HCT116 (cell line): ENCODE measurements around the gene PCDHAC2. TPM values are rescaled to one million over a fixed set of nuclear protein-coding genes. Genes with fewer than 3 reads are reported as not detected.

Source experiments
- ATAC-seq: fragments of 200-7000 bp; cut with Tn5 transposase; 2 replicates; pipeline ENCODE4 v1.9.1; 2020; ENCODE audit warnings: mild to moderate bottlenecking, moderate library complexity
- BruUV-seq: library from RNA; stranded (reverse); fragments of 400-500 nt; replicated peaks from 2 replicates; lab custom pipeline; 2021; lab: Mats Ljungman, UMichigan
- CTCF ChIA-PET: fragments of 300-600 bp; sonication (Branson Sonifier 250); formaldehyde crosslinking; loops from one replicate; lab custom pipeline; 2021; ENCODE audit warnings: antibody characterized with exemption; lab: Charles Lee
- POLR2A ChIA-PET: fragments of 300-600, 350-600 bp; sonication (Branson Sonifier 250); formaldehyde crosslinking; loops from one replicate; lab custom pipeline; 2021; ENCODE audit warnings: antibody characterized with exemption; lab: Charles Lee
- RAD21 ChIA-PET, 2 experiments: fragments of 300-600 bp; sonication (Branson Sonifier 250); formaldehyde crosslinking; loops; one replicate each; lab custom pipeline; 2023; ENCODE audit warnings: low total read pairs in 2 of 2; ENCODE audit not compliant: uncharacterized antibody in 2 of 2, unreplicated experiment in 2 of 2, low non-redundant PET in 1 of 2; lab: Charles Lee
- DNase-seq: peaks from one replicate; pipeline ENCODE4 v3.0.0-alpha.2; 2010; ENCODE audit warnings: low read depth, low spot score
- H2AFZ ChIP-seq: fragments of 200-600 bp; shearing (Covaris generic), sonication (generic); 2 replicates; pipeline ENCODE4 v1.6.1; 2017; ENCODE audit warnings: low read depth, mixed run types, mixed read lengths, antibody characterized with exemption, low read length; ENCODE audit not compliant: poor library complexity, severe bottlenecking
- H3K27ac ChIP-seq: 2 replicates; pipeline ENCODE4 v1.5.1; 2012; ENCODE audit warnings: low read depth, low read length
- H3K27me3 ChIP-seq: fragments of 200-600 bp; sonication (generic); 2 replicates; pipeline ENCODE4 v1.6.1; 2016; ENCODE audit warnings: mixed run types, low read length, mixed read lengths; ENCODE audit not compliant: insufficient read depth
- H3K36me3 ChIP-seq, 2 experiments: fragments of 200-500 bp in 1 of 2; fragments of 200-600 bp in 1 of 2; sonication (Bioruptor generic) in 1 of 2; sonication (generic) in 1 of 2; 2 replicates each; pipeline versions ENCODE4 v1.5.1 to v1.6.1; 2014 to 2016; ENCODE audit warnings: low read length in 2 of 2, inconsistent platforms in 1 of 2, mixed read lengths in 1 of 2, mixed run types in 1 of 2; ENCODE audit not compliant: insufficient read depth in 2 of 2, control insufficient read depth in 1 of 2
- H3K4me1 ChIP-seq, 2 experiments: fragments of 200-600 bp in 1 of 2; sonication (generic) in 1 of 2; 2 replicates each; pipeline versions ENCODE4 v1.5.1 to v1.6.1; 2012 to 2017; ENCODE audit warnings: low read length in 2 of 2, inconsistent platforms in 1 of 2, mild to moderate bottlenecking in 1 of 2, mixed read lengths in 1 of 2, mixed run types in 1 of 2, moderate library complexity in 1 of 2; ENCODE audit not compliant: insufficient read depth in 2 of 2, control insufficient read depth in 1 of 2
- H3K4me2 ChIP-seq: fragments of 200-600 bp; sonication (generic); 2 replicates; pipeline ENCODE4 v1.6.1; 2017; ENCODE audit warnings: mixed run types, low read length, mixed read lengths
- H3K4me3 ChIP-seq, 2 experiments: fragments of 200-600 bp in 1 of 2; sonication (generic) in 1 of 2; replicated peaks in 1 of 2; 2 replicates each; pipeline ENCODE4 v1.5.1; 2011 to 2016; ENCODE audit warnings: low read length in 2 of 2, control low read depth in 1 of 2, low read depth in 1 of 2, mild to moderate bottlenecking in 1 of 2, mixed read lengths in 1 of 2, mixed run types in 1 of 2
- H3K79me2 ChIP-seq: fragments of 200-600 bp; sonication (generic); 2 replicates; pipeline ENCODE4 v1.6.1; 2017; ENCODE audit warnings: mild to moderate bottlenecking, mixed run types, low read length, moderate library complexity, mixed read lengths; ENCODE audit not compliant: insufficient read depth
- H3K9ac ChIP-seq: fragments of 200-600 bp; sonication (generic); 2 replicates; pipeline ENCODE4 v1.6.1; 2016; ENCODE audit warnings: low read length, mixed read lengths
- H3K9me2 ChIP-seq: fragments of 200-600 bp; sonication (generic), shearing (Covaris generic); 2 replicates; pipeline ENCODE4 v1.6.1; 2017; ENCODE audit warnings: mixed run types, mild to moderate bottlenecking, moderate library complexity; ENCODE audit not compliant: insufficient read depth
- H3K9me3 ChIP-seq, 2 experiments: fragments of 200-500 bp in 1 of 2; fragments of 200-600 bp in 1 of 2; sonication (Bioruptor generic) in 1 of 2; sonication (generic) in 1 of 2; 2 replicates each; pipeline ENCODE4 v1.6.1; 2014 to 2017; ENCODE audit warnings: low read length in 2 of 2, mixed read lengths in 2 of 2, inconsistent platforms in 1 of 2, low read depth in 1 of 2, mild to moderate bottlenecking in 1 of 2, mixed run types in 1 of 2, moderate library complexity in 1 of 2; ENCODE audit not compliant: control insufficient read depth in 1 of 2, insufficient read depth in 1 of 2
- H4K20me1 ChIP-seq: fragments of 200-600 bp; sonication (generic), shearing (Covaris generic); 2 replicates; pipeline ENCODE4 v1.6.1; 2017; ENCODE audit warnings: mixed run types, mild to moderate bottlenecking, moderate library complexity; ENCODE audit not compliant: insufficient read depth
- ATF3 ChIP-seq: IDR thresholded peaks from 2 replicates; pipeline ENCODE4 v1.6.1; 2012
- CBX3 ChIP-seq: IDR thresholded peaks from 2 replicates; pipeline ENCODE4 v1.6.1; 2012; ENCODE audit warnings: low read depth
- EGR1 ChIP-seq: IDR thresholded peaks from 2 replicates; pipeline ENCODE4 v1.6.1; 2012; ENCODE audit warnings: low read depth
- EZH2phosphoT487 ChIP-seq: fragments of 200-600 bp; IDR thresholded peaks from 2 replicates; pipeline ENCODE4 v1.6.1; 2018; ENCODE audit warnings: antibody characterized with exemption, borderline replicate concordance
- FOSL1 ChIP-seq: IDR thresholded peaks from 2 replicates; pipeline ENCODE4 v1.6.1; 2012; ENCODE audit warnings: low read depth
- JUND ChIP-seq: IDR thresholded peaks from 2 replicates; pipeline ENCODE4 v1.6.1; 2012
- MAX ChIP-seq: IDR thresholded peaks from 2 replicates; pipeline ENCODE4 v1.6.1; 2012
- POLR2AphosphoS5 ChIP-seq: IDR thresholded peaks from 2 replicates; pipeline ENCODE4 v1.6.1; 2011; ENCODE audit warnings: mild to moderate bottlenecking, low read depth, low read length, moderate library complexity
- SIN3A ChIP-seq: IDR thresholded peaks from 2 replicates; pipeline ENCODE4 v1.6.1; 2012; ENCODE audit warnings: low read depth
- TCF7L2 ChIP-seq: IDR thresholded peaks from 2 replicates; pipeline ENCODE4 v1.7.0; 2011; ENCODE audit warnings: borderline replicate concordance, inconsistent platforms; ENCODE audit not compliant: insufficient read depth, insufficient read length; ENCODE audit errors: extremely low read depth
- YY1 ChIP-seq: IDR thresholded peaks from 2 replicates; pipeline ENCODE4 v1.6.1; 2011; ENCODE audit warnings: low read length, low read depth, moderate library complexity, mild to moderate bottlenecking; ENCODE audit not compliant: insufficient replicate concordance; ENCODE audit errors: extremely low read depth
- ZNF274 ChIP-seq: fragments of 200-500 bp; sonication (Bioruptor generic); IDR thresholded peaks from 2 replicates; pipeline ENCODE4 v1.6.1; 2014; ENCODE audit warnings: mild to moderate bottlenecking, low read depth, low read length, inconsistent platforms
- intact Hi-C: fragments of 100-400 bp; cut with micrococcal nuclease; formaldehyde crosslinking; loops from 2 replicates; pipeline ENCODE4 v1.10.0; 2022
- total RNA-seq: library from RNA; stranded (reverse); gene quantifications from one replicate; pipeline ENCODE4 v1.2.1, GENCODE V29; 2021; ENCODE audit not compliant: unreplicated experiment
- TF ChIP-seq, protein P1 (sequence below): IDR thresholded peaks from 2 replicates; pipeline ENCODE4 v1.6.1; 2011; ENCODE audit warnings: mild to moderate bottlenecking, low read length, moderate library complexity; ENCODE audit not compliant: insufficient replicate concordance; ENCODE audit errors: extremely low read depth

Gene PCDHAC2
- total RNA-seq, 1 experiment from 2014 or later: 3.2 TPM

DNA sequence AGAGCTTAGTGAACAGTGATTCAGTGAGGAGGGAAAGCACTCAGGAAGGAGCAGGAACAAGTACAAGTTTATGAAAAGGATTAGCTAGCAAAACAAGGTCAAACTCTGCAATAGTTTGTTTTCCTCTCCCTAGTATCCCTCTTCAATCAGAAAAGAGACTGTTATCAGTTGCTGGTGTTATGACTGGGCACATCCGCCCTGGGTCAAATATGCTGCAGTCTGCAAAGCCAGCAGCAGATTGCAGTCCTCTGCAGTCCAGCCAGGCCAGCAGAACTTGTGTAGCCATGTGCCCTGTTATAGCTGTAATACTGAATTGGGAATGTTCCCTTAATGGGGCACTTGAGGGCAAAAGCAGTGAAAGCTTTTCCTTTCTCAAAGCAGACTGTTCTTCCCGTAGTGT lies 12.0 kb downstream of the PCDHAC2 start:
- intact Hi-C loops: no loop called here

More for the DNA sequence above, 12.0 kb downstream of the PCDHAC2 start:
- H3K9me3 ChIP-seq: no peaks in the 10 kb centered on the region
- H3K4me3 ChIP-seq: no peak overlapping the region
- no peaks in the 10 kb centered on the region for H3K79me2 ChIP-seq
- RAD21 ChIA-PET: no interaction called here
- no peak overlapping the region for H3K9ac ChIP-seq
- POLR2A ChIA-PET: no interaction called here
- BruUV-seq: no TSS peak
- H3K4me1 ChIP-seq: no peaks in the 10 kb centered on the region
- H3K36me3 ChIP-seq: no peaks in the 10 kb centered on the region
- TF ChIP-seq CBX3 (no peak), MAX (no peak), ATF3 (no peak), EGR1 (no peak), JUND (no peak), YY1 (no peak), FOSL1 (no peak), ZNF274 (no peak), EZH2phosphoT487 (no peak), SIN3A (no peak), POLR2AphosphoS5 (no peak), TCF7L2 (no peak)
- TF ChIP-seq, protein P1, sequence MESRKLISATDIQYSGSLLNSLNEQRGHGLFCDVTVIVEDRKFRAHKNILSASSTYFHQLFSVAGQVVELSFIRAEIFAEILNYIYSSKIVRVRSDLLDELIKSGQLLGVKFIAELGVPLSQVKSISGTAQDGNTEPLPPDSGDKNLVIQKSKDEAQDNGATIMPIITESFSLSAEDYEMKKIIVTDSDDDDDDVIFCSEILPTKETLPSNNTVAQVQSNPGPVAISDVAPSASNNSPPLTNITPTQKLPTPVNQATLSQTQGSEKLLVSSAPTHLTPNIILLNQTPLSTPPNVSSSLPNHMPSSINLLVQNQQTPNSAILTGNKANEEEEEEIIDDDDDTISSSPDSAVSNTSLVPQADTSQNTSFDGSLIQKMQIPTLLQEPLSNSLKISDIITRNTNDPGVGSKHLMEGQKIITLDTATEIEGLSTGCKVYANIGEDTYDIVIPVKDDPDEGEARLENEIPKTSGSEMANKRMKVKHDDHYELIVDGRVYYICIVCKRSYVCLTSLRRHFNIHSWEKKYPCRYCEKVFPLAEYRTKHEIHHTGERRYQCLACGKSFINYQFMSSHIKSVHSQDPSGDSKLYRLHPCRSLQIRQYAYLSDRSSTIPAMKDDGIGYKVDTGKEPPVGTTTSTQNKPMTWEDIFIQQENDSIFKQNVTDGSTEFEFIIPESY: no peak
- CTCF ChIA-PET: no interaction called here
- H4K20me1 ChIP-seq: no peaks in the 10 kb centered on the region
- H2AFZ ChIP-seq: no peak overlapping the region
- no peaks in the 10 kb centered on the region for H3K9me2 ChIP-seq
- ATAC-seq (no peak), DNase-seq (no peak)
- no peaks in the 10 kb centered on the region for H3K27me3 ChIP-seq
- H3K4me2 ChIP-seq: no peak overlapping the region
- no peak overlapping the region for H3K27ac ChIP-seq
